Activated T-cell treated with anti-CD3 and anti-CD28 coated beads, Interleukin-2, amount 50 U/mL, for 4 hours (primary cell): ENCODE data around the gene NFU1. TPM values are rescaled to one million over a fixed set of nuclear protein-coding genes. Genes with fewer than 3 reads are reported as not detected.
A peak's percentile ranks its signal among the peaks of the same experiment; 100 is the strongest.

ENCODE experiments used
- ATAC-seq, 2 donors: fragments of 200-7000 bp; cut with Tn5 transposase; one replicate each; pipeline ENCODE4 v1.10.0; 2021
- DNase-seq: peaks from one replicate; pipeline ENCODE4 v3.0.0-alpha.2; 2020
- H3K27me3 Mint-ChIP-seq: one replicate; pipeline ENCODE4 v1.8.0; 2021; ENCODE audit warnings: low read depth, mixed read lengths
- H3K36me3 Mint-ChIP-seq: one replicate; pipeline ENCODE4 v1.8.0; 2022; ENCODE audit warnings: mixed read lengths; ENCODE audit not compliant: insufficient read depth
- H3K4me1 Mint-ChIP-seq: one replicate; pipeline ENCODE4 v1.8.0; 2021; ENCODE audit warnings: low read depth, mixed read lengths
- H3K4me3 Mint-ChIP-seq: one replicate; pipeline ENCODE4 v1.8.0; 2021; ENCODE audit warnings: mild to moderate bottlenecking, moderate library complexity, mixed read lengths
- H3K9me3 Mint-ChIP-seq: one replicate; pipeline ENCODE4 v1.8.0; 2021; ENCODE audit warnings: mixed read lengths
- total RNA-seq, 3 donors: library from RNA; stranded (reverse); gene quantifications; one replicate each; pipeline ENCODE4 v1.2.1, GENCODE V29; 2021

The NFU1 gene
- total RNA-seq: 10 to 100 TPM; 23.8 to 26.4 (median 25.4) TPM

DNA sequence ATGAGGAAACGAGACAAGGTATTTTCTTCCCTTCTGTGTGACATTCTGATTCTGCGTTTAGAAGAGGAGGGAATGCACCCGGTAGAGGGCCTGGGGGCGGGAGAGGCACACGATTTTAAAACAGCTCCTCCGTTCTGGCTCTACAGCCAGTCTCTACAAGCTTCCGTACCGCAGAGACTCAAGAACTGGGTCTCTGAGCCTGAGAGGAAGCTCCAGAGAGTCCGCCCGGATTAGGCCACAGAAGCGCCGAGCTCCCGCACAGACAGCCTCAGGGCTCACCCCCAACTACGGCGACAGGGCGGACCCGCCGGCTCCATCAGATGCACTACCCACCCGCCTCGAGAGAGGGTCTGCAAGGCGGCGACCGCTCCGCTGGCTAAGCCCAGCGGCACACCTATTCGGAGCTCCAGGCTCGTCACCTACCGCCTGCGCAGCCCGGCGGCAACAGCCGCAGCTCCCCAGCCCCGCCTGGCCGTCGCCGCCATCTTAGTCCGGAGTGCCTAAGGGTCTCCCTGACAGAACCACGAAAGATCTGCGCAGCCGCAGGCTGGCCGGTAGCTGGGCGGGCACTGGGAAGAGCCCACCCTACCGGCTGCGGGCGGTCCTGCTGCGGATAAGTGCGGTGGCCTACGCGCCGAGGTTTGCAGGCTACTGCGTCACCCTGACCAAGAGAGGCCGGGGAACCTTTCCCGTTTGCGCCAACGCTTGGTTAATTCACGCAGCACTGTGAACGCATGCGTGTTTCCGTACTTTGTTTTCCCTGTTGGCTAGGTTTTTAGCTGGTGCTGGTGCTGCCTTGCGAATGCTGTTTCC is at the start of gene NFU1:
TSS of gene NFU1 (minus strand) at position 498 of the 813 bp plus-strand sequence. CDS start at position 485, 13 bp downstream.
- DNase-seq (peak; percentile 73), ATAC-seq (peak; percentile 95 to 96)
- Mint-ChIP-seq H3K27me3 (no peaks in the 10 kb centered on the region), H3K36me3 (peaks cover 6% of the 10 kb centered on the region), H3K4me3 (peak within 1 kb of the TSS; percentile 89), H3K4me1 (peaks cover 34% of the 10 kb centered on the region), H3K9me3 (no peaks in the 10 kb centered on the region)

GRCh38 chr2:69483696-69484095 is 46.5 kb upstream of the NFU1 start:
- no peak for DNase-seq
- Mint-ChIP-seq H3K9me3 (no peaks in the 10 kb centered on the region), H3K27me3 (no peaks in the 10 kb centered on the region), H3K4me3 (no peak overlapping the region), H3K36me3 (peaks cover 40% of the 10 kb centered on the region), H3K4me1 (peaks cover 18% of the 10 kb centered on the region)
- no peak for ATAC-seq

- Mint-ChIP-seq H3K4me3 (no peak overlapping the region), H3K9me3 (no peaks in the 10 kb centered on the region), H3K36me3 (peaks cover 36% of the 10 kb centered on the region), H3K27me3 (no peaks in the 10 kb centered on the region), H3K4me1 (peaks cover 19% of the 10 kb centered on the region)
- ATAC-seq (peak; percentile 14 to 58), DNase-seq (no peak)
Observed at GRCh38 chr2:69483024-69483423, 45.8 kb upstream of the NFU1 start.

- Mint-ChIP-seq H3K9me3 (no peaks in the 10 kb centered on the region), H3K4me1 (peaks cover 24% of the 10 kb centered on the region), H3K36me3 (peaks cover 38% of the 10 kb centered on the region), H3K27me3 (no peaks in the 10 kb centered on the region), H3K4me3 (no peak overlapping the region)
- DNase-seq (no peak), ATAC-seq (no peak)
Observed at GRCh38 chr2:69482471-69482870, 45.2 kb upstream of the NFU1 start.

DNA sequence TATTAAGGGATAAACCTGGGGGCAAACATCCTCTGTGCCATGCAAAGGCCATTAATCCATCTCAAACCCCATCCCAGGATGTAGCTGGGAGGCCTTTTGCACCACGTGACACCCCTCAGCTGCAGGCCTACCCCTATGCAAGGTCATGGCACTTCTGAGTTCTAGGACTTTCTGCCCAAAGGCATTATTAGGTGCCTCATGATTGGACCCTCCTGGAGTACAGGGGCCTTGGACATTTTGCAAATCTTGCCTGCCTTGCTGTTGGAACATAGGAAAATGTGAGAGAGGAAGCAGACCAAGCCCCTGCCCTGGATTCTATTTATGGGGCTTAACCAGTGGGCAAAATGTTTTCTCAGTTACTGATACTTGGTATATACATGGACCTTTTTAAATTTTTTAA is 44.2 kb upstream of the NFU1 start:
- Mint-ChIP-seq H3K36me3 (peaks cover 39% of the 10 kb centered on the region), H3K4me3 (no peak overlapping the region), H3K9me3 (no peaks in the 10 kb centered on the region), H3K4me1 (peaks cover 35% of the 10 kb centered on the region), H3K27me3 (no peaks in the 10 kb centered on the region)
- ATAC-seq: no peak
- DNase-seq: no peak

- H3K9me3 Mint-ChIP-seq: no peaks in the 10 kb centered on the region
- peaks cover 39% of the 10 kb centered on the region for H3K36me3 Mint-ChIP-seq
- H3K4me1 Mint-ChIP-seq: peaks cover 34% of the 10 kb centered on the region
- H3K4me3 Mint-ChIP-seq: no peak overlapping the region
- no peaks in the 10 kb centered on the region for H3K27me3 Mint-ChIP-seq
- peak; percentile 50 to 70 for ATAC-seq
- DNase-seq: no peak
Observed at GRCh38 chr2:69477627-69478026, 40.4 kb upstream of the NFU1 start.

DNA sequence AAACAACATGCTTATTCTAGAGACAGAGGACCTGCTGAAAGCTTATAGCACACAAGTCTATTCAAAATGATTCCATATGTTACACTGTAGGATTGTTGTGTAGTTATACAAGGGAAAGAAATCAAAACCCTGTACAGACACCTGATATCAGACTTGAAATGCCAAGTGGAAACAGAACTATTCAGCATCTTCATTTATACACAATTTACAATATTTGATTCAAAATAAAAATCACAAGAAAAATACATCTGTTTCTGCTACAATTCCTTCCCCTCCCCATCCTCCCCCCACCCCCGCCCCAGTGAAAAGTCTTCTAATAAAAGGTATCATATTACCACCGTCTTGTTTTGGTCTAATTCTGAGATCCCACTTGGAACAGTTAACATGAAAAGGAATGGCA is 37.5 kb upstream of the NFU1 start:
- ATAC-seq (no peak), DNase-seq (no peak)
- Mint-ChIP-seq H3K27me3 (no peaks in the 10 kb centered on the region), H3K36me3 (peaks cover 28% of the 10 kb centered on the region), H3K4me3 (no peak overlapping the region), H3K9me3 (no peaks in the 10 kb centered on the region), H3K4me1 (peaks cover 34% of the 10 kb centered on the region)

DNA sequence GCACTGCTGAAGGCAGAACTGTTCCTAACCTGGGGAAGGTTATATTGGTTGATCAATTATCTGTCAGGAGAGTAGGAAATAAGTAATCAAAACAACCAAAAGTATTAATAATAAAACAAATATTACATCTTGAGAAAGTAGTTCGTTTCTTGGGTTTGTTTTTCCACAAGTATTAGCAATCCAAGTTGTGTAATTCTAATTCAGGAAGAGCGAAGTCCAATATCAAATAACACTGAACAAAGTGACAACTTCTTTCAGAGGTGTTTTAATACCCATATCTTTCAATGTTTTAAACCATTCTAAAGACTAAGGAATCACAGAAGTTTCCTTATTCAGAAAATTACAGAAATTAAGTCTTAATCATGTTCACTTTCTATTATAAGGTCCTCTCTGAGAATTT is 34.6 kb upstream of the NFU1 start:
- Mint-ChIP-seq H3K4me1 (peaks cover 14% of the 10 kb centered on the region), H3K9me3 (no peaks in the 10 kb centered on the region), H3K4me3 (no peak overlapping the region)

GRCh38 chr2:69470911-69471310 is 33.7 kb upstream of the NFU1 start:
- no peak for DNase-seq
- no peaks in the 10 kb centered on the region for H3K9me3 Mint-ChIP-seq
- H3K4me1 Mint-ChIP-seq: peaks cover 9% of the 10 kb centered on the region
- no peak for ATAC-seq
- no peaks in the 10 kb centered on the region for H3K27me3 Mint-ChIP-seq
- H3K36me3 Mint-ChIP-seq: peaks cover 21% of the 10 kb centered on the region
- no peak overlapping the region for H3K4me3 Mint-ChIP-seq

More for the DNA sequence above, 34.6 kb upstream of the NFU1 start:
- DNase-seq (no peak), ATAC-seq (no peak)
- H3K27me3 Mint-ChIP-seq: no peaks in the 10 kb centered on the region
- H3K36me3 Mint-ChIP-seq: peaks cover 17% of the 10 kb centered on the region

- Mint-ChIP-seq H3K36me3 (peaks cover 24% of the 10 kb centered on the region), H3K4me3 (no peak overlapping the region), H3K27me3 (no peaks in the 10 kb centered on the region), H3K9me3 (no peaks in the 10 kb centered on the region), H3K4me1 (peaks cover 2% of the 10 kb centered on the region)
- ATAC-seq (no peak), DNase-seq (no peak)
Observed at GRCh38 chr2:69469784-69470183, 32.5 kb upstream of the NFU1 start.

DNA sequence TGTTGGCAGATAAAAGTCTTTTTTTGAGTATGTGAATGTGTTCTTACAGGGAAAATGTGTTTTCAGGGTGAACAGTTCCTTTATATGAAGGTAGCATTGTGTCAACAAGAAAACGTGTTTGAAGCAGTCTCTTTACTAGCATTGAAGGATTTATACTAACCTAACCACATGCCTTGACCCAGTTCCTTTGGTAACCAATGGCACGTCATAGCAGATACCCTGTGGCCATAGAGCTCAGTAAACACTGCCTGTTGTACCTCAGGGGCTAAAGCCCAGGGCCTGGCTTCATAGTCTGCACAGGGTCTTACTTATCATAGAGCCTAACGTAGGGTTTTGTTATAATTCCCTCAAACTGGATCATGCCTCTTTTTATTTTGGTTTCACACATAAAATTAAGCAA is 32.1 kb upstream of the NFU1 start:
- DNase-seq (no peak), ATAC-seq (no peak)
- no peaks in the 10 kb centered on the region for H3K9me3 Mint-ChIP-seq
- H3K36me3 Mint-ChIP-seq: peaks cover 25% of the 10 kb centered on the region
- no peaks in the 10 kb centered on the region for H3K27me3 Mint-ChIP-seq
- no peak overlapping the region for H3K4me3 Mint-ChIP-seq
- H3K4me1 Mint-ChIP-seq: peaks cover 2% of the 10 kb centered on the region

DNA sequence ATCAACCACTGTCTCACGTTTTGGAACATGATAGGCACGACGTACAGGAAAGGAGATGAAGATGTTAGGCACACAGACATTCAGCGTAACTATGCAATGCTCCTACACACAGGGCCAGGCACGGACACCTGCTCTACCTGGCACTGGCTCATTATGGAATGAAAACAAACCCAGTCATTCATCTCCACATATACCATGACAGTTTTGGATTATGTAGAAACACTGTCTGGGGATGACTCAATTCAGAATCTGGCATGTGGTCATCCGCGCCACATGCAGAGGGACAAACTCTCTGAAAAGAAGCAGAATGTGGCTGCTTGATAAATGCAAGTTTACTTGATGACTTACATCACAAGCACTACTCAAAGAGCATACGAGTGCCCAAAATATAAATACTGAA is 29.5 kb upstream of the NFU1 start:
- Mint-ChIP-seq H3K4me3 (no peak overlapping the region), H3K9me3 (no peaks in the 10 kb centered on the region), H3K36me3 (peaks cover 31% of the 10 kb centered on the region), H3K27me3 (no peaks in the 10 kb centered on the region), H3K4me1 (peaks cover 2% of the 10 kb centered on the region)
- DNase-seq (no peak), ATAC-seq (peak in 1 of 2 donors; percentile 43)

DNA sequence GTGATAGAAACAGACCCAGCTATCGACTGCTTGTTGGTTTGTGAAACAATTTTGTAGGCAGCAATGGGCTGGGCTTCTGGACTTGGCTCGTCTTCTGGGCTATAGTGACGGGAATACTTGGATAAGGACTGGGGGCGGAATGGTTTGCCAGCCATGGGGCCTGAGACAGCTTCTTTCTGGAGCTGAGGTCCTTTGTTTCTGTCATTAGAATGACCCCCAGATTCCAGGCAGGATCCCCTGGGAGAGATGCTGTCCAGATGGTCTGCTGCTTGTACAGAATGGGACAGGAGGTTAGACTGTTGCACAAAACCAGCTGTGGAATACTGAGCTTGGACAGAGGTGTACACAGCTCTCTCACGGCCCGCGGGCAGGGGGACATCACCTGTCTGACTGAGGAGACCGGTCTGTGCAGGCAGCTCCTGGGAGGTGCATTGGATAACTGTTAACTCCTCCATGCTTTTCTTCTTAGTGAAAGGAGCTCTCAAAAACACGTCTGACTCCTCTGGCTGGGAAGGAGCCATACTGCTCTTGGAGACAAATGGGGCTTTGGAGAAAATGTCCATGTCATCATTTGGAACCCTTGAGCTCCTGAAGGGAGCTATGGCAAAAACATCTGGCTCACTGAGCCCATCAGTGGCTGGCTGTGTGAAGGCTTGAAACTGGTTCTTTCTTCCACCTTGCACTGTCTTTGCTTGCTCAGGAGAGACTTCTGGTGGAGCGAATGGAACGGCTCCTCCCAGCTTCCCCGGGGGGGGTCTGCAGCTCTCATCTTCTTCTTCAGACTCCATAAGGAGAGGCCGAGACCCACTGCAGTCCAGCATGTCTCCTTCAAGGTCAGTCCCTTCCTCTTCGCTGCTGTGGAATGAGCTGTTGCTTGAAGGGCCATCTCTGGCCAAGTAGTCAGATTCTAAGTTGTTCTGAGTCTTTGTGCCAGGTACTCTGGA is 28.6 kb upstream of the NFU1 start:
- Mint-ChIP-seq H3K4me3 (no peak overlapping the region), H3K27me3 (no peaks in the 10 kb centered on the region), H3K36me3 (peaks cover 28% of the 10 kb centered on the region), H3K4me1 (peaks cover 2% of the 10 kb centered on the region), H3K9me3 (no peaks in the 10 kb centered on the region)
- ATAC-seq (no peak), DNase-seq (no peak)

GRCh38 chr2:69464575-69464974 is 27.3 kb upstream of the NFU1 start:
- no peaks in the 10 kb centered on the region for H3K27me3 Mint-ChIP-seq
- peaks cover 2% of the 10 kb centered on the region for H3K4me1 Mint-ChIP-seq
- ATAC-seq (no peak), DNase-seq (no peak)
- H3K9me3 Mint-ChIP-seq: no peaks in the 10 kb centered on the region
- peaks cover 28% of the 10 kb centered on the region for H3K36me3 Mint-ChIP-seq
- H3K4me3 Mint-ChIP-seq: no peak overlapping the region
